HepG2 (cell line): Measurements from ENCODE around the gene ABHD4. TPM values are rescaled to one million over a fixed set of nuclear protein-coding genes. Genes with fewer than 3 reads are reported as not detected.
A peak's percentile ranks its signal among the peaks of the same experiment; 100 is the strongest.

Source experiments
- ADNP ChIP-seq: sonication (generic); formaldehyde crosslinking; IDR thresholded peaks from 2 replicates; pipeline ENCODE4 v1.4.0; 2020; ENCODE audit warnings: missing genetic modification reagents
- ATF4 ChIP-seq, 2 experiments: fragments of 450-650 bp in 1 of 2; sonication (generic) in 1 of 2; formaldehyde crosslinking; IDR thresholded peaks; 2 replicates each; pipeline versions ENCODE4 v1.5.0 to v1.8.0; 2020 to 2022; ENCODE audit warnings: mild to moderate bottlenecking in 1 of 2, missing genetic modification reagents in 1 of 2
- CEBPG ChIP-seq: IDR thresholded peaks from 2 replicates; pipeline ENCODE4 v1.6.1; 2016
- CTCF ChIP-seq: sonication (generic); formaldehyde crosslinking; IDR thresholded peaks from 2 replicates; pipeline ENCODE4 v1.5.0; 2020; ENCODE audit warnings: mild to moderate bottlenecking, missing genetic modification reagents, moderate library complexity
- DPF2 ChIP-seq: sonication (generic); formaldehyde crosslinking; IDR thresholded peaks from 2 replicates; pipeline ENCODE4 v1.4.0; 2020; ENCODE audit warnings: mild to moderate bottlenecking, low read depth, missing genetic modification reagents, borderline replicate concordance
- ELF3 ChIP-seq: IDR thresholded peaks from 2 replicates; pipeline ENCODE4 v1.6.1; 2016; ENCODE audit warnings: missing genetic modification reagents, missing compliant biosample characterization
- FOXA1 ChIP-seq, 2 experiments: fragments of 450-650 bp in 1 of 2; sonication (generic) in 1 of 2; formaldehyde crosslinking in 1 of 2; IDR thresholded peaks; 2 replicates each; pipeline versions ENCODE4 v1.4.0 to v1.6.1; 2016 to 2020; ENCODE audit warnings: missing genetic modification reagents in 1 of 2
- GABPB1 ChIP-seq: IDR thresholded peaks from 2 replicates; pipeline ENCODE4 v1.6.1; 2016; ENCODE audit warnings: mild to moderate bottlenecking, missing genetic modification reagents, moderate library complexity, missing compliant biosample characterization
- MAZ ChIP-seq, 2 experiments: sonication (generic) in 1 of 2; formaldehyde crosslinking in 1 of 2; IDR thresholded peaks; 2 replicates each; pipeline versions ENCODE4 v1.5.0 to v1.6.1; 2012 to 2020; ENCODE audit warnings: low read depth in 2 of 2, mild to moderate bottlenecking in 2 of 2, borderline replicate concordance in 1 of 2, improper control_type of control experiment in 1 of 2, low read length in 1 of 2, missing genetic modification reagents in 1 of 2, moderate library complexity in 1 of 2
- MBNL3 ChIP-seq: fragments of 250-450 bp; sonication (Bioruptor Pico); conservative IDR thresholded peaks from 2 replicates; pipeline ENCODE4 v1.8.0; 2022; ENCODE audit warnings: mild to moderate bottlenecking, inconsistent platforms
- MEIS1 ChIP-seq: sonication (generic); formaldehyde crosslinking; IDR thresholded peaks from 2 replicates; pipeline ENCODE4 v1.9.0; 2021; ENCODE audit warnings: mild to moderate bottlenecking, missing genetic modification reagents, moderate library complexity, borderline replicate concordance
- MIER3 ChIP-seq: IDR thresholded peaks from 2 replicates; pipeline ENCODE4 v1.6.1; 2016; ENCODE audit warnings: missing compliant biosample characterization, borderline replicate concordance
- POGZ ChIP-seq: sonication (generic); formaldehyde crosslinking; IDR thresholded peaks from 2 replicates; pipeline ENCODE4 v1.4.0; 2020; ENCODE audit warnings: mild to moderate bottlenecking, missing genetic modification reagents
- RBM22 ChIP-seq: fragments of 200-400 bp; formaldehyde crosslinking; optimal IDR thresholded peaks from 2 replicates; pipeline ENCODE3; 2017; ENCODE audit warnings: mild to moderate bottlenecking, low read length, moderate library complexity
- RELA ChIP-seq: sonication (generic); formaldehyde crosslinking; IDR thresholded peaks from 2 replicates; pipeline ENCODE4 v1.4.0; 2020; ENCODE audit warnings: missing genetic modification reagents
- SP1 ChIP-seq, 2 experiments: fragments of 450-650 bp in 1 of 2; sonication (generic) in 1 of 2; formaldehyde crosslinking in 1 of 2; IDR thresholded peaks; 2 replicates each; pipeline versions ENCODE4 v1.4.0 to v1.6.1; 2016 to 2020; ENCODE audit warnings: missing genetic modification reagents in 1 of 2
- SRF ChIP-seq: IDR thresholded peaks from 2 replicates; pipeline ENCODE4 v1.6.1; 2011; ENCODE audit warnings: mild to moderate bottlenecking, low read depth, low read length, moderate library complexity
- SRY ChIP-seq: sonication (generic); formaldehyde crosslinking; IDR thresholded peaks from 2 replicates; pipeline ENCODE4 v1.8.0; 2022; ENCODE audit warnings: mild to moderate bottlenecking, missing genetic modification reagents
- U2AF1 ChIP-seq: fragments of 200-400 bp; formaldehyde crosslinking; optimal IDR thresholded peaks from 2 replicates; pipeline ENCODE3; 2017; ENCODE audit warnings: mild to moderate bottlenecking, low read depth, low read length
- ZBTB1 ChIP-seq: sonication (generic); formaldehyde crosslinking; IDR thresholded peaks from 2 replicates; pipeline ENCODE4 v1.4.0; 2020; ENCODE audit warnings: missing genetic modification reagents, borderline replicate concordance
- ZBTB42 ChIP-seq: sonication (generic); formaldehyde crosslinking; IDR thresholded peaks from 2 replicates; pipeline ENCODE4 v1.5.0; 2020; ENCODE audit warnings: mild to moderate bottlenecking, missing genetic modification reagents
- ZIK1 ChIP-seq: sonication (generic); formaldehyde crosslinking; IDR thresholded peaks from 2 replicates; pipeline ENCODE4 v1.5.0; 2020; ENCODE audit warnings: mild to moderate bottlenecking, low read depth, missing genetic modification reagents, borderline replicate concordance
- ZNF230 ChIP-seq: sonication (generic); formaldehyde crosslinking; IDR thresholded peaks from 2 replicates; pipeline ENCODE4 v1.4.0; 2020; ENCODE audit warnings: mild to moderate bottlenecking, missing genetic modification reagents
- ZNF484 ChIP-seq: sonication (generic); formaldehyde crosslinking; IDR thresholded peaks from 2 replicates; pipeline ENCODE4 v1.5.1; 2020; ENCODE audit warnings: mild to moderate bottlenecking, low read depth, missing genetic modification reagents, borderline replicate concordance
- ZNF552 ChIP-seq: sonication (generic); formaldehyde crosslinking; IDR thresholded peaks from 2 replicates; pipeline ENCODE4 v1.9.0; 2022; ENCODE audit warnings: missing genetic modification reagents, mild to moderate bottlenecking, borderline replicate concordance
- polyA plus RNA-seq, 8 experiments: library from polyadenylated mRNA; depleted of rRNA in 3 of 8; stranded (reverse) in 7 of 8; unstranded in 1 of 8; fragments of >200 nt; fragmentation: Illumina TruSeq in 4 of 8; extraction: Trizol in 4 of 8; gene quantifications; 2 replicates each; pipeline versions ENCODE4 v1.2.1 to v1.2.3, GENCODE V29; 2011 to 2016; ENCODE audit warnings: low read depth in 4 of 8, missing spikeins in 1 of 8, mixed read lengths in 1 of 8; ENCODE audit not compliant: insufficient read depth in 1 of 8
- total RNA-seq, 5 experiments: library from RNA; depleted of rRNA; stranded (reverse); fragments of >200 nt; fragmentation: Illumina TruSeq; extraction: Trizol; gene quantifications; 2 replicates each; pipeline ENCODE4 v1.2.3, GENCODE V29; 2016; ENCODE audit warnings: low read depth in 1 of 5

ABHD4 gene
- total and polyA plus RNA-seq, 2 of the 13 experiments (the other 11 are each of a cell fraction or from before 2014, with no cell fraction given): 16.1 to 47.5 TPM

GRCh38 chr14:22558221-22558913 lies 39.7 kb upstream of the ABHD4 start (continued):
- peak; percentile 41; the same call in 1 of the 2 replicates for TF ChIP-seq SRY (CRISPR knock-in tag)
- 0 out of 2 replicates have a peak, but pooled peaks have one; percentile 20 for TF ChIP-seq POGZ (CRISPR knock-in tag)
- no peak for TF ChIP-seq ATF4 (CRISPR knock-in tag; IDR thresholded peaks at IDR 0.05)
- TF ChIP-seq FOXA1 (IDR thresholded peaks at IDR 0.05): no peak
- no peak for TF ChIP-seq FOXA1 (CRISPR knock-in tag; IDR thresholded peaks at IDR 0.05)
- TF ChIP-seq GABPB1 (CRISPR knock-in tag): peak; percentile 64
- TF ChIP-seq CTCF (CRISPR knock-in tag): peak; percentile 58
- TF ChIP-seq CEBPG (CRISPR knock-in tag): no peak
- TF ChIP-seq U2AF1: no peak
- no peak for TF ChIP-seq SRF
- no peak for TF ChIP-seq RBM22
- peak; percentile 13; the same call in 1 of the 2 replicates for TF ChIP-seq ZBTB1 (CRISPR knock-in tag)
- 0 out of 2 replicates have a peak, but pooled peaks have one; percentile 48 for TF ChIP-seq ZNF230 (CRISPR knock-in tag)
- no peak for TF ChIP-seq SP1 (IDR thresholded peaks at IDR 0.05)
- TF ChIP-seq SP1 (CRISPR knock-in tag; IDR thresholded peaks at IDR 0.05): no peak
- peak; percentile 10; the same call in 1 of the 2 replicates for TF ChIP-seq ELF3 (CRISPR knock-in tag)
- 0 out of 2 replicates have a peak, but pooled peaks have one; percentile 38 for TF ChIP-seq DPF2 (CRISPR knock-in tag)
- TF ChIP-seq ADNP (CRISPR knock-in tag): no peak
- 0 out of 2 replicates have a peak, but pooled peaks have one; percentile 44 for TF ChIP-seq RELA (CRISPR knock-in tag)
- no peak for TF ChIP-seq MIER3 (CRISPR knock-in tag)
- TF ChIP-seq MBNL3 (CRISPR knock-in tag): no peak
- no peak for TF ChIP-seq MEIS1 (CRISPR knock-in tag)
- 0 out of 2 replicates have a peak, but pooled peaks have one; percentile 29 for TF ChIP-seq ZNF552 (CRISPR knock-in tag)
- no peak for TF ChIP-seq ZBTB42 (CRISPR knock-in tag)
- no peak for TF ChIP-seq ZIK1 (CRISPR knock-in tag)
- 0 out of 2 replicates have a peak, but pooled peaks have one; percentile 45 for TF ChIP-seq ZNF484 (CRISPR knock-in tag)
- TF ChIP-seq MAZ (IDR thresholded peaks at IDR 0.05; ENCODE audit: borderline replicate concordance, low read depth, low read length): no peak
- TF ChIP-seq MAZ (CRISPR knock-in tag; IDR thresholded peaks at IDR 0.05; ENCODE audit: low read depth): no peak
